COR-L47 (cell line): Measurements from ENCODE around the gene ETFA.

Experiments
- DNase-seq: peaks from one replicate; lab custom pipeline; 2025; lab: John Stamatoyannopoulos, UW

The ETFA gene

GRCh38 chr15:76195506-76196268 is 115.6 kb downstream of the ETFA start:
- DNase-seq = no peak

- DNase-seq = no peak
These were observed 117.3 kb downstream of the ETFA start for GRCh38 chr15:76193934-76194333.

GRCh38 chr15:76192715-76193114 is 118.6 kb downstream of the ETFA start:
- no peak for DNase-seq

GRCh38 chr15:76191539-76192244 is 119.6 kb downstream of the ETFA start:
- no peak for DNase-seq

GRCh38 chr15:76190751-76191538 is 120.3 kb downstream of the ETFA start:
- DNase-seq = peak; percentile 61

GRCh38 chr15:76190070-76190564 is 121.2 kb downstream of the ETFA start:
- DNase-seq = no peak

- no peak for DNase-seq
These were observed 122.2 kb downstream of the ETFA start for GRCh38 chr15:76189106-76189505.

- no peak for DNase-seq
These were observed 124.1 kb downstream of the ETFA start for GRCh38 chr15:76187163-76187562.

GRCh38 chr15:76185716-76186115 is 125.6 kb downstream of the ETFA start:
- DNase-seq = peak; percentile 45

- DNase-seq = no peak
These were observed 126.6 kb downstream of the ETFA start for GRCh38 chr15:76184650-76185035.

GRCh38 chr15:76183930-76184649 is 127.2 kb downstream of the ETFA start:
- DNase-seq = no peak

GRCh38 chr15:76181705-76182107 is 129.6 kb downstream of the ETFA start:
- DNase-seq = no peak

- no peak for DNase-seq
These were observed 130.9 kb downstream of the ETFA start for GRCh38 chr15:76180321-76180720.

- DNase-seq = no peak
These were observed 132.2 kb downstream of the ETFA start for GRCh38 chr15:76179023-76179422.

GRCh38 chr15:76178296-76179000 is 132.8 kb downstream of the ETFA start:
- no peak for DNase-seq

- no peak for DNase-seq
These were observed 133.7 kb downstream of the ETFA start for GRCh38 chr15:76177491-76178040.

GRCh38 chr15:76176487-76177085 is 134.7 kb downstream of the ETFA start:
- no peak for DNase-seq

GRCh38 chr15:76176059-76176458 is 135.2 kb downstream of the ETFA start:
- no peak for DNase-seq

- no peak for DNase-seq
These were observed 135.8 kb downstream of the ETFA start for GRCh38 chr15:76175442-76175841.

- no peak for DNase-seq
These were observed 136.6 kb downstream of the ETFA start for GRCh38 chr15:76174654-76175053.
